ENCODE data around the gene HOXB1.

- TF ChIP-seq SIN3A (IDR thresholded peaks at IDR 0.05; ENCODE audit: borderline replicate concordance, insufficient read depth, low read depth, low read length) = no peak
- TF ChIP-seq POLR2AphosphoS5 (IDR thresholded peaks at IDR 0.05; ENCODE audit: low read depth, low read length) = no peak
- TF ChIP-seq CTCF (IDR thresholded peaks at IDR 0.05) = no peak
Measured at GRCh38 chr17:48542698-48543106, 11.9 kb upstream of the HOXB1 start.
